ENCODE results near the gene RNF32.

RNF32 gene

GRCh38 chr7:156629873-156630272 is 10.7 kb upstream of the RNF32 start:
- TF ChIP-seq CTCF (IDR thresholded peaks at IDR 0.05): no peak

- no peak for TF ChIP-seq CTCF (IDR thresholded peaks at IDR 0.05)
Measured at GRCh38 chr7:156634117-156634516, 6.5 kb upstream of the RNF32 start.

- TF ChIP-seq CTCF (IDR thresholded peaks at IDR 0.05): no peak
Measured at GRCh38 chr7:156635529-156636385, 4.8 kb upstream of the RNF32 start.

- TF ChIP-seq CTCF (IDR thresholded peaks at IDR 0.05): no peak
Measured at GRCh38 chr7:156638443-156639077, 2.0 kb upstream of the RNF32 start.

GRCh38 chr7:156639426-156640256 is 933 bp upstream of the RNF32 start:
- TF ChIP-seq CTCF (IDR thresholded peaks at IDR 0.05): no peak

- no peak for TF ChIP-seq CTCF (IDR thresholded peaks at IDR 0.05)
Measured at GRCh38 chr7:156640949-156641485, 443 bp downstream of the RNF32 start.

- no peak for TF ChIP-seq CTCF (IDR thresholded peaks at IDR 0.05)
Measured at GRCh38 chr7:156642306-156643045, 1.9 kb downstream of the RNF32 start.
